HG02885 (cell line): ENCODE measurements around the gene TBC1D22A.

ENCODE experiments used
- ATAC-seq: cut with Tn5 transposase; IDR thresholded peaks from one replicate; pipeline ENCODE4 v1.9.1; 2021; ENCODE audit warnings: mild to moderate bottlenecking; ENCODE audit not compliant: unreplicated experiment, poor library complexity

The TBC1D22A gene

DNA sequence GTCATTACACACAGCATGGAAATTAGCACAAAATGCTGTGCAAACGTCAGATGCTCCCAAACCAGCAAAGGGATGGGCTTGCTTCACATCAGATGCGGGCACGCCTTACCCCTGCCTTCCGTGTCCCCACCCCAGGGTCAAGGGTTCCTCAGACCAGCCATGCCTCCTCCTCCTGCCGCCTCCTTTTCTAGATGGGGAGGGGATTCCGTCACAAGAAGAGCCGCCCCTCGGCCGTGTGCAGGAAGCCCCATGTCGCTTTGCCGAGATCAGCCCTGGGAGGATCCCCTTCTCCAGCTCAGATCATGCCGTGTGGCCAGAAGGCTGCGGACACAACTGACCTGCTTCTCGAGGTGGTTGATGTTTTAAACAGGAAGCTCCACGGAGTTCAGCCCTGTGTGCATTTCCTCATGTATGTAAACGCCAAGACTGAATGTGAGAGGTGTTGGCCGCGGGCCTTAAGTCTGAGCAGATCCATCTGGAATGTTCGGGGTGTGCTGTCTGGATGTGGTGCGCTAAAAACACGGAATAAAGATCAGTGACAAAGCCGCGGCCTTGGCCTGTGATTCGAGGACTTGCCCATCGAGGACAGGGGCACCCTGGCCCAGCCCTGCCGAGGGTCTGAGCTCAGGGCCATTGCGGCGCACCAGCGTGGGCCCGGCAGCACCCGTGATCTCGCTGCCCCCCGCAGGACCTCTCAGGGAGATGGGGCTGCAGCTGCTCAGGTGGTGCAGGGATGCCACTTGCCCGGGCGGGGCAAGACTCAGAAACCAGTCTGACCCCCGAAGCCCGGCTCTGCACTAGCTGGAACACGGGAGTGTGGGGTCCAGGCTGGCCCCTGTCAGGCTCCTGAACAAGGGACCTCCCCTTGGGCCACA lies 412.9 kb downstream of the TBC1D22A start:
- no peak for ATAC-seq

DNA sequence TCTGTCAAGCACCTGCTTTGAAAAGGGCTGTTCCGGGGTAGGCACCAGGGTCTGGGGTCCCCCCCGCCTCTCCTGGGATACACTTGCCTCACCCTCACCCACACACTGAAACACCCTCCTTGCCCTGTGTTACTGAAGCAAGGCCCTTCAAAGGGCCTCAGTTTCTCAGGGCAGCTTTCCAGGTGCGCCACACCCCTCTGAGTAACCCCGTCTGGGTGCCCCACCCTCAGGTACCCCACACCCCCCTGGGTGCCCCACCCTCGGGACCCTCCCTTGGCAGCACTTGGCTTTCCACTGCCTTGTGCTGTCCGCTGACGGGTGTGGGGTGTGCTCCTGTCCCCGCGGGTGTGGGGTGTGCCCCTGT lies 413.6 kb downstream of the TBC1D22A start:
- ATAC-seq, result no peak

DNA sequence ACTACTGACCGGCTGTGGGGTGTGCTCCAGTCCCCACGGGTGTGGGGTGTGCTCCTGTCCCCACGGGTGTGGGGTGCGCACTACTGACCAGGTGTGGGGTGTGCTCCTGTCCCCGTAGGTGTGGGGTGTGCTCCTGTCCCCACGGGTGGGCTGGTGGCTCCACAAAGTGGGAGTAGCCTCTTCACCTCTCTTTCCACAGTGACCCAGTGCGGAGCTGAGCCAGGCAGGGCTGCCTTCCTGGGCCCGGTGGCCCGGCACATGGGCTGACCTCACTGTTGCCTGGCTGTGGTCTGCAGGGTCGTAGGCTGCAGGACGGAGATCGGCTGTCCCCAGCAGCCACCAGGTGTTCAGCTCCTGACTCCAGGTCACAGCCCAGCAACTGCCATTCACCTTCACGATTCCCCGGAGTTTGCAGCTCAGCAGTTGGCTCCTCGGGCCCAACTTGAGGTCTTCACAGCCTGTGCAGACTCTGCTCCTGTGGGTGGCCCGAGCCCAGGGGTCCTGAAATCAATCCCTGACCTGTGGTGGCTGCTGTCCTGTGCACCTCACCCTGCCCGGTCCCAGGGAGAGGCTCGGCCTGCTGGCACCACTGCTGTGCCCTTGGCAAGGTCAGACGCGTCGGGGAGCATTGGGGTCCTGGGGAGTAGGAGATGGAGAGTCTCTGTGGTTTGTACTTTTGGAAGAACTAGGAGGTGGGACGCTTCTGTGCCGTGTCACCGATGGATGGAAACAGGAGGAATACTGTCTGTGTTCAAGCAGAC lies 414.3 kb downstream of the TBC1D22A start:
- ATAC-seq, result no peak

DNA sequence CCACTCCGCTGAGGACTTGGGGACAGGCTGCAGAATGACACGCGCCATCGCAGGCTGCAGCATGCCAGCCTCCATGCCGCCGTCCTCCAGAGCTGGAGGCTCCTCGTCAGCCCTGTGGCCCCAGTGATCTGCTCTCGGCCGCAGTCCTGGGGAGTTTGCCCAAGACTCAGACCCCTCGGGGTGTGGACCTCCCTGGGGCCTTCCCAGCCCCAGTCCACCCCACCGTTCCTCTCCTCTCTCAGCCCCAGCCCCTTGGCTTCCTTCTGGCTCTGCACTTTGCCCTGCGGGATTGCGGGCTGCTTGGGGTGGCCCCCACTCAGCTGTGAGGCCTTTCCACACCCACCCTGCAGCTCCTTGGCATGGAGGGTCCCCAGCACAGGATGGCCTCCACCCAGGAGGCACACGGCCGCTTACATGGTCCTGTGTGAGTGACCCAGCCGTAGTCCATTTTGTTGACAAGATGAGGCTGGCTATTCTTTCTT lies 414.9 kb downstream of the TBC1D22A start:
- ATAC-seq, result no peak

DNA sequence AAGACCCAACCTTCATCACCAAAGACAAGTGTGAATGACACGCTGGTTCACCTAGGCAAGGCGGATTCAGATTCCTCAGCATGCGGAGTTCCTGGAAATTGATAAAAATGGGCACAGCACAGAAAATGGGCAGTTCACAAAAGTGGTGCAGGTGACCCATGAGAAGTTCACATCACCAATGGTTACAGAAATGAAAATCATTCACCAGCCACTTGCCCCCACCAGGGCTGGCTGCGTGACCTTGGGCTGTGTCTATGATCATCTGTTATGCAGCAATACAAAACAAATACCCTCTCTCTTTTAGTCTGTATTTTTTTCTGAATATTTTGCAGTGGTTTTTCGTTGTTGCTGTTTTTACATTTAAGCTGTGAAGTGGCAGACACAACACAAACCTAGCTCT lies 415.9 kb downstream of the TBC1D22A start:
- ATAC-seq, result no peak

DNA sequence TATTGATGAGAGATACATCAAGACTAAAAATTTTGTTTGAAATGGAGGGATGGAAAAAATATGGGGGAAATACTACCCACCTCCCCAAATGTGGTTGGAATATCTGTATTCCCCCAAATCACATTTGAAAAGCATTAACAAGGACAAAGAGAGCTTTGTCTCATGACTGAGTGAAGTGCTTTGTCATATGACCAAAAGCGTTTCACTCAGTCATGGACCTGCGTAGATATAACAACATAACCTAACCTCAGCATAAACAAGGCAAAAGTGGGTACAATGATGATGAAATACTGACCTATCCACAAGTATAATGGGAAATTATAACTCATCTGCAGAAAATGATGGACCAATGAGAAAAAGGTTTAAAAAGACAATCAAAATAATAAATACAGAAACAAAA lies 418.3 kb downstream of the TBC1D22A start:
- ATAC-seq, result no peak

DNA sequence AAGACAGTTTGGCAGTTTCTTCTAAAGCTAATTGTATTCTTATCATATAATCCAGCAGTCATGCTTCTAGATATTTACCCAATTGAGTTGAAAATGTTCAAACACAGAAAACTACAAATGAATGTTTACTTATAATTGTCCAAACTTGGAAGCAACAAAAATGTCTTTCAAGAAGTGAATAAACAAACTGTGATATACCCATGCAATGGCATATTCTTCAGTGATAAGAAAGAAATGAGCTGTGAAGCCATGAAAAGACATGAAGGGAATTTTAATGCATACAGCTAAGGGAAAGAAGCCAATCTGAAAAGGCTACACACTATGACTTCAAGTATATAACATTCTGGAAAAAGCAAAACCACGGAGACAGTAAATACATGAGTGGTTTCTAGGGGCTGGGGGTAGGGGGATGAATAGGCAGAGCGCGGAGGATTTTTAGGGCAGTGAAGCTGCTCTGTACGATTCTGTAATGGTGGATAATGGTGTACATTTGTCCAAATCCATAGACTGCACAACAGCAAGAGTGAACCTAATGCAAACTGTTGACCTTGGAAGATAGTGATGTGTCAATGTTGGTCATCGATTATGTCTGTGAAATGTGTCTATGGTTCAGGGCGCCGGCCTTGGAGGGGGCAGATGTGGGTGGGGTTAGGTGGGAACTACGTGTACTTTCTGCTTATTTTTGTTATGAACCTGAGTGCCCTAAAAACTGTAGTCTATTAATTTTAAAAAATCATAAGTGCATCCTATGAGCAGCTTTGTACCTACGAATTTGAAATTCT lies 424.9 kb downstream of the TBC1D22A start:
- ATAC-seq, result no peak

DNA sequence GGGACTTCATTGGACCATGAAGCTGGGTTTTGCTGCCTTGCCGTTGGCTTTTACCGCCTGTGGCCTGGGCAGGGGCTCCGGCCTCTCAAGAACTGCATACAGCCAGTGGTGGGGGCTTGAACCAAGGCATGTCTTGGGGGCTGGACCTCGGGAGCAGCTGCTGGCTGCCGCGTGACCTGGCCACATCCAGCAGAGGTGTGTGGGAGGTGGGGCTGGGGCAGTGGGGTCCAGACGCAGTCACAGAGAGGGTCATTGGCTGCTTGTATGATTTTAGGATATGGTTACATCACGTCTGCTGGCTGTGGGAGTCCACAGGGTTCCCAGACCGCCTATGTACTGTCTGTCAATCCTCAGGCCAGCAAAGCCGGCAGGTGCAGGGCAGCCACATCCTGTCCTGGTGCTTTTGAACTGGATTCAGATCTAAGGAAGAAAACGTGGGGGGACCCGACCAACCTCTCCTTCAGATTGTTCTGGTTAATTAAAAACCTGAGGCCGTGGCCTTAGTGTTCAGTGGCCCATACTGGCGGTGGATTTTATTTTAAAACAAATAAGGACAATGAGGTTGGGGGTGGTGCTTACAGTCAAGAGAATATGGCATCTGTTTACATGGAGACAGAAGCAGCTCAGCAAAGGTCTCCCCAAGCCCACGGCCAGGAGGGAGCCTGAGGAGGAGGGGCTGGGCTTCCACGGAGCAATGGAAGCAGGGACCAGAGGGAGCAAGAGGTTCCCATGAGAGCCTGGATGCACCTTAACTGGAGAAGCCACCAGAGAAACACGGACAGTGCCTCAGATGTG lies 426.0 kb downstream of the TBC1D22A start:
- no peak for ATAC-seq

DNA sequence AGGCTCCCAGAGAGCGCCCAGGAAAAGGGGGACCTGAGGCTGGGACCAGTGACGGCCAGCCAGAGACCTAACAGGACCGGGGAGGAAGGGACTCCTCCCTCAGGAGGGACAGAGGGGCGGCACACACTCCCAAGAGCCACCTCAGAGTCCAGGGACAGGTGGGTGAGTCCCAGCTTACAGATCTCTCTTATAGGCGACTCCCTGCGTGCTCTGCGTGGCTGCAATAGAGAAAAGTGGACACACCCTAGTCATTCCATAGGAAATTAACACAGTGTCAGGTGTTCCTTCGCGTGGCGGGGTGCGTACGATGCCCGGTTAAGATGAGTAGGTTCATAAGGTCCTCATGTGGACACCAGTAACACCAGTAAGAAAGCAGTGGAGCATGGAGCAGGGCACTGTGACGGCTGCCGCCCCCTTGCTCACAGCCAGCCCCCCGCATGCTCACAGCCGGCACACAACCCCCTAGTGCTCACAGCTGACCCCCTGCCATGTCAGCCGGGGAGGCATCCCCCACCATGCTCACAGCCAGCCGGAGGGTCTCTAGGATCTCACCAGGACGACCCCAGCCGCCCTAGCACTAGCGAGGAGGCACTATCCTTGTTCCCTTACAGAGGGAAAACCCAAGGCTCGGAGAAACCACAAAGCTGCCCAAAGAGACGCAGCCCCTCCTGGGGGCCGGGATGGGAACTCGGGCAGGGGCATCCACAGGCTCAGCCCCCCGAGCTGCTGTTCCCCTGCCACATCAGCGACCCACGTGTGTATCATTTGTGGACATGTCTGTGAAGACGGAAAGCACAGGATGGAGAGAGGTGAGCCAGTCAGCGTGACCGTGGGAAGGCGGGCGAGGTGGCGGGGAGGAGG lies 426.8 kb downstream of the TBC1D22A start:
- no peak for ATAC-seq

DNA sequence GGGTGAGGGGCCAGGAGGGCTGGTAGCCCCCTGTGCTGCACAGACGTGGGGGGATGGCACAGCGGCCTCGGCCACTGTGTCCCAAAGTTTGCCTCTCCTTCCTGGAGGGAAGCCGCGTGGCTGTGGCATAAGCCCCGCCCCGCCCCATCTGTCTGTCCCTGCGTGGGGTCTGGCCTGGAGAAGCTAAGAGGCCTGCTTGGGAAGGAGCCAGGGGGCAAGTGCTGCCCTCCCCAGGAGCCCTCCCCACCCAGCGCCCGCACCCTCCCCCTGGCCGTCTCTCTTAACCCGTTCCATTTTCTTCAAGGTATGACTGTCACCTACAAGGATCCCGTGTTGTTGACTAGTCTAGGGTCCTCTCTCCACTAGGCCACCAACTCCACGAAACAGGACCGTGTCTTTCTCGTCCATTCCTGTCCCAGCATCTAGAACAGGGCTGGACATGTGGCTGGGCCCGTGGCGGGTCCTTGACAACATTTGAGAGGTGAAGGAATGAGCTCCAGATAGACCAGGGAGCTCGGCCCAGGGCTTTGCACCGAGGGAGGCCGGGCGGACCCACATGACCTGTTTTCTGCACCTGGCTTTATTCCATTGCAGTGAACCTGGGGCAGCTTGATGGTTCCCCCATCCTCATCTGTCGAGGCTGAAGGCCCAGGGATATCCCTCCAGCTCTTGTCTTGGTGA lies 428.0 kb downstream of the TBC1D22A start:
- ATAC-seq, result no peak

DNA sequence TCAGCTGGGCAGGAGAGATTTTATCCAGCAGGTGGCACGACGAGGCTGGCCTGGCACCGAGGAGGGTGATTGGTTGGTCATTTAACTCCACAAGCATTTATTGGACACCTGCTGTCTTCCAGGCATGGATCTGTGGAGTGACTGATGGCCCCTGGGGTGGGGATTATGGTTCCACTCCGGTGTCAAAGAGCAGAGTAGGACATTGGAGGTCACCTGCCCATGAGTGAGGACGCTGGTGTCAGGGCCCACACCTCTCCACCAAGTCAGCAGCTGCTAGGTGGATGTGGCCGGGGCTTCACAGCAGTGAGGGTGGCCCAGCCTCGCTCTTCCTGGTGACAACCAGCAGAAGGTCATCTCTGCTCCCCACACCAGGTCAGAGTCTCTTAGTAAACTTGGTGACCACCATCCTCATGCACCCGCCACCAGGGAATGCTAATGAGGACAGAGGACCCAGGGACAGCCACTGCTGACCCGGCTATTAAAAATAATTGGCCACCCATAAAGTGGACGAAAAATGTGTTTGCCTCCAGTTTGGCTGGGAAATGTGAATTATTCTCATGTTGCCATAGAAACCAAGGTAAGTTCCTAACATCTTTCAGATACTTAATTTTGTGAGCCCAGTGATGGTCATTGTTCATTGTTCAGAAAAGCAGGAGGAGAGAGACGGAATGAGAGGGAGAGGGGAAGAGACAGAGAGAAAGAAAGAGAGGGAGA lies 428.7 kb downstream of the TBC1D22A start:
- no peak for ATAC-seq

DNA sequence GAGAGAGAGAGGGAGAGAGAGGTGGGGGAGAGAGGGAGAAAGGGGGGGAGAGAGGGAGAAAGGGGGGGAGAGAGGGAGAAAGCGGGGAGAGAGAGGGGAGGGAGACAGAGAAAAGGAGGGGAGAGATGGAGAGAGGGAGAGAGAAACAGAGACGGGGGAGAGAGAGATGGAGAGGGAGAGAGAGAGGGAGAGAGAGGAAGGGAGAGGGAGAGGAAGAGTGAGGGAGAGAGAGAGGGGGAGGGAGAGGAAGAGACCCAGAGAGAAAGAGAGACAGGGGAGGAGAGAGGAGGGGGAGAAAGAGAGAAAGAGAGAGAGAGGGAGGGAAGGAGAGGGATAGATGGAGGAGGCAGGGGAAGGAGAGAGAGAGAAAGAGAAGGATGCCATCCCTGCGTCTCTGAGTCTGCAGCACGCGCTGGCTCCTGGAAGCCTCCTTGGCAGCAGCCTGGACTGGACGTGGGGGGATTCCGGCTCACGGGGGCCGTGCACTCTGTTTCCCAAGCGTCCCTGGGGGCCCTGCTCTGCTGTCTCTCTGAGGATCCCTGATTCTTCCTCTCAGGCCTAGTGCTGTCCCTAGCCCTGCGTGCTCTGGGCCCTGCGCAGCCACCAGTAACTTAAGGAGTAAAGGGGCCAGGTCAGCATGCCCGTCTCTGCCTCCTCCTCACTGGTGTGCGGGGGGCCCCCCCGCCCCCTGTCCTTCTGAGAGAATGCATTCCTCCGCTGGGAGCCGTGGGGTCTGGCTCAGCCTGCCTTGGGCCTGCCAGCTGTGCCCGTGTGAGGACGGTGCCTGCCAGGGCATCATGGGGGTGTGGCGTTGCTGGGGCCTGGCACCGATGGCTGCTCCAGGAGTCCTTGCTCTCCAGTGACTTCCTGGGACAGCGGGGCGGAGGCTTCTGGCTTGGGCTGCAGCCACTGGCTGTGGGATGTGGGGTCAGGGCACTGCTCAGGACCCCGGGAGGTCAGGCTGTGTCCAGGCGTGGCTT lies 429.5 kb downstream of the TBC1D22A start:
- no peak for ATAC-seq

DNA sequence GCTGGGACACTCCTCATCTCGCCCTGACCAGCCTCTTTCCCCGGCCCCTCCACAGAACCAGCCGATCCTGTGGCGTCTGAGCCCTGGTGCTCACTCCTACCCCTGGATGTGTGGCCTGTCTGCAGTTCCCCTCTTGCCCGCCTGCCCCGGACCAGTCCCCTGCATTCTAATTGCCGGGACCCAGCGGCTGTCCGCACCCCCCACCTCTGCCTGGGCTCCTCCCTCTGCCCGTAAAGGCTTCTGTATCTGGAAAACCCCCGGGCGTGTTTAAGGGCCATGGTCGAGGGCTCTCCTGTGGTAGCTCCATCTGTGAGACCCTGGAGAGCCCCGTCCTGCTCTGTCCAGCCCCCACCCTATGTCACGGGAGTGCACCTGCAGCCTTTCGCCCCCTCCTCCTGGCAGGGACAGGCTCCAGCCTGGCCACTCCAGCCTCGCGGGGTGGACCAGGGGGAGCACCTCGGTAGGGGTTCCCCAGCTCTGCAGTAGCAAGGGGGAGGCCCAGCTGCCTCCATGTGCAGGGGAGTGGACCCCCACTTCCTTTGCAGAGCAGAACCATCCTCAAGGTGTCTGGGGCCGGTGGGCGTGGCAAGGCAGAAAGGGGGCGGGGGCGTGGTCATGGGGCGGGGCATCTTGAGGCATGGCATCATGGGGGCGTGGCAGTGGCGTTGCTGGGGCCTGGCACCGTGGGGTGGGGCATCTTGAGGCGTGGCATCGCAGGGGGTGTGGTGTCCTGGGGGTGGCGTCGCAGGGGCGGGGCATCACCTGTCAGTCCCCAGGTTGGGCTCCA lies 430.4 kb downstream of the TBC1D22A start:
- ATAC-seq, result no peak

DNA sequence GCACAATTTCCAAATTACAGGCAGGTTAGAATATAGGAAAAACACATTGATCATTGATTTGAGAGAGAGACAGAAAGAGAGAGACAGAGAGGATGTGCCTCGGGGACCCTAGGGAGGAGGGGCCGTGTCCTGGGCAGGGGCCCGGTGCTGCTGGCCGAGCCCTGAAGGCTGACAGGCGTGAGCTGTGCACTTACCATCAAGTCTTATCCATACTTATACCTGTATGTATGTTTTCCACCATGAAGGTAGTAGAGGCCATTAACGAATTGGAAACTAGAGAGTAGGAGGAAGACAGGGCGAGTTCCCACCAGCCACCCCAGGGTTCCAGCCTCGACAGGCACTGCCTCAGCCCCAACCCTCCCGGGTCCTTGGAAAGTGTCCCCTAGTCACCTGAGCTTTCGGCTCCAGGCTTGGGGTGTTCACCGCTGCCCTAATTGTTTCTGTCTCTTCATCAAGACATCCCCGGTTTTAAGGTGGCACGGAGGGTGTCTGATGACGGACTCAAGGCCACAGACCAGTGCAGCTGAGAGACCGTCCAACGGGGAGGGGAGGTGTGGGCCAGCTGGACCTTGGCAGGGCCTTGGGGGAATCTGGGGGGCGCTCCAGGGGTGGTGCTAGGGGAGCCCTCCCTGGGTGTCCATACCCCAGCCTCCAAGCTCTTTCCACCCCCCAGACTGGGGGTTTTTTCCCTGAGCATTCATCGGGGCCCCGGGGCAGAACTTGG lies 431.3 kb downstream of the TBC1D22A start:
- ATAC-seq, result no peak

DNA sequence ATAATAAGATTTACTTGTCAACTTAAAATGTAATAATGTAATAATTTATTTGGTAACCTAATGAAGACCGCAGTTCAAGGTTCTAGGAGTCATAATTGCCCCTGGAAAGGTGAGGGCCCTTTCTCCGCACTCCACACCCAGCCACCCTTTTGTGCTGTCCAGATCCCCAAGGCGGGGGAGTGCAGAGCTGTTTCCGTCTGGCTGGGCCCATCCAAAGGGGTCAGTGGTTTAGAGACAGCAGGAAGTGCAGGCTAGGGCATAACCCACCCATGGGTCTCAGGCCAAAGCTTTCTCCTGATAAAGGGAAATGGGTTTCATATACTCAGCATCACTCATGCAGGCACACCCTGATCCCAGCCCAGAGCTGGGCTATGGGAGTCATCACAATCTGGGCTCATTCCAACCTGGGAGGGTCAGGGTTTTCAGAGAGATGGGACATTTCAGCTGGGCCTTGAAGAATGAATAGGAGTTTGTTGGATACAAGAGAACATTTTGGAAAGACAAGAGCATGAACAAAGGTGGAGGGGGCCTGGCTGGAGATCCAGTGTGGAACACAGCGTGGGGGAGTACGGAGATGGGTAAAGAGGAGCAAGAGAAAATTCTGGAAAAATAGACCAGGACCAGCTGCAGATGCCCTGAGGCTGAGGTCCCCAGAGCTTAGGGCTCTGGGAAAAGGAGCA lies 432.2 kb downstream of the TBC1D22A start:
- ATAC-seq, result no peak
